ENCODE data around the gene SLX4IP. TPM values are rescaled to one million over a fixed set of nuclear protein-coding genes. Genes with fewer than 3 reads are reported as not detected.

SLX4IP gene
- total RNA-seq, 1 donor from 2014 or later: 8.6 TPM

DNA sequence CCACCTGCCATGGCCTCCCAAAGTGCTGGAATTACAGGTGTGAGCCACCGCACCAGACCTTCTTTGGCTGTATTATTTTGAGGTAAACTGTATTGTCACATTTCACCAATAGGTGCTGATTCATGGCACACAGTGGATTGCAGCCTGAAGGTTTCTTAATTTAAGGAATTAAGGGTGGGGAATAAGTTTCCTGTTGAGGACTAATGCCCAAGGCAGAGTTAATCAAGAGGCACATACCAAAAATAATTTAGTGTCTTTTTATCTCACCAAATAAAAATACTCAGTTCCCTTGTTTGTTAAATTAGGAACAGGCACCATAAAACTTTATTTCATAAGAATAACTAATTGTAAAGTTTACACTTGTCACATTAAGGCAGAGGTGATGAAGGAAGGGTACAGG is 103.7 kb downstream of the SLX4IP start:
- CTCF ChIA-PET: no interaction called here
- Mint-ChIP-seq H3K27me3 (no peaks in the 10 kb centered on the region), H3K4me1 (peaks cover 9% of the 10 kb centered on the region), H3K4me3 (no peak overlapping the region), H3K36me3 (ENCODE audit: low read depth) (peaks cover 2% of the 10 kb centered on the region), H3K9me3 (no peaks in the 10 kb centered on the region), H3K27ac (no peak overlapping the region)
- TF ChIP-seq, protein P1, sequence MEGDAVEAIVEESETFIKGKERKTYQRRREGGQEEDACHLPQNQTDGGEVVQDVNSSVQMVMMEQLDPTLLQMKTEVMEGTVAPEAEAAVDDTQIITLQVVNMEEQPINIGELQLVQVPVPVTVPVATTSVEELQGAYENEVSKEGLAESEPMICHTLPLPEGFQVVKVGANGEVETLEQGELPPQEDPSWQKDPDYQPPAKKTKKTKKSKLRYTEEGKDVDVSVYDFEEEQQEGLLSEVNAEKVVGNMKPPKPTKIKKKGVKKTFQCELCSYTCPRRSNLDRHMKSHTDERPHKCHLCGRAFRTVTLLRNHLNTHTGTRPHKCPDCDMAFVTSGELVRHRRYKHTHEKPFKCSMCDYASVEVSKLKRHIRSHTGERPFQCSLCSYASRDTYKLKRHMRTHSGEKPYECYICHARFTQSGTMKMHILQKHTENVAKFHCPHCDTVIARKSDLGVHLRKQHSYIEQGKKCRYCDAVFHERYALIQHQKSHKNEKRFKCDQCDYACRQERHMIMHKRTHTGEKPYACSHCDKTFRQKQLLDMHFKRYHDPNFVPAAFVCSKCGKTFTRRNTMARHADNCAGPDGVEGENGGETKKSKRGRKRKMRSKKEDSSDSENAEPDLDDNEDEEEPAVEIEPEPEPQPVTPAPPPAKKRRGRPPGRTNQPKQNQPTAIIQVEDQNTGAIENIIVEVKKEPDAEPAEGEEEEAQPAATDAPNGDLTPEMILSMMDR (IDR thresholded peaks at IDR 0.05): no peak
- no peak for DNase-seq
- POLR2A ChIA-PET: no interaction called here
- ATAC-seq (ENCODE audit: low read depth): no peak
- intact Hi-C loops (cut with micrococcal nuclease): no loop called here

DNA sequence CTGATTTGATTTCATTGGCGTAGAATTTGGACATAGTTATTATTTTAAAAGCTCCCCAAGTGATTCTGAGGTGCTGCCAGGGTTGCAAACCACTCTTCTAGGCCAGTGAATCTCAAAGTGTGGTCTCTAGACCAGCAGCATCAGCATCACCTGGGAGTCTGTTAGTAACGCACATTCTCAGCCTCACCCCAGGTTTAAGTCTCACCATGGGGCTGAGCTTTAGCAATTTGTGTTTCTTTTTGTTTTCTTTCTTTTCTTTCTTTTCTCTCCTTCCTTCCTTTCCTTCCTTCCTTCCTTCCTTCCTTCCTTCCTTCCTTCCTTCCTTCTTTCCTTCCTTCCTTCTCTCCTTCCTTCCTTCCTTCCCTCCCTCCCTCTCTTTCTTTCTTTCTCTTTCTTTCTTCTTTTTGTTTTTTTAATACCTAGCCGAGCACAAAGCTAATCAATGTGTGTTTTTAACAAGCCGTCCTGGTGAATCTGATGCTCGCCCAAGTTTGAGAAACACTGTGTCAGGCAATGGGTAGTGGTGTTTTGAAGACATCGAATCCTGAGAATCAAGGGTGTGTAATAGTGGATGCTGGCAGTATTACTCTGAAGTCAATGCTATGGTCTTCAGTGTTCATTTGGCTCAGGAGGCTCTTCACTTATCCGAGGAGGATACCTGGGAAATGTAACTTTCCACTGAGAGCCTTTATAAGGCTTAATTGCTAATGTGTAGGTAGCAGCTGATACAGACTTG is 104.9 kb downstream of the SLX4IP start:
- ATAC-seq (ENCODE audit: low read depth) (no peak), DNase-seq (no peak)
- Mint-ChIP-seq H3K9me3 (no peaks in the 10 kb centered on the region), H3K36me3 (ENCODE audit: low read depth) (no peaks in the 10 kb centered on the region), H3K27me3 (no peaks in the 10 kb centered on the region), H3K27ac (no peak overlapping the region), H3K4me3 (no peak overlapping the region), H3K4me1 (peaks cover 9% of the 10 kb centered on the region)
- ChIA-PET POLR2A (no interaction called here), CTCF (no interaction called here)
- intact Hi-C loops (cut with micrococcal nuclease): no loop called here
- TF ChIP-seq, protein P1 (IDR thresholded peaks at IDR 0.05): no peak

DNA sequence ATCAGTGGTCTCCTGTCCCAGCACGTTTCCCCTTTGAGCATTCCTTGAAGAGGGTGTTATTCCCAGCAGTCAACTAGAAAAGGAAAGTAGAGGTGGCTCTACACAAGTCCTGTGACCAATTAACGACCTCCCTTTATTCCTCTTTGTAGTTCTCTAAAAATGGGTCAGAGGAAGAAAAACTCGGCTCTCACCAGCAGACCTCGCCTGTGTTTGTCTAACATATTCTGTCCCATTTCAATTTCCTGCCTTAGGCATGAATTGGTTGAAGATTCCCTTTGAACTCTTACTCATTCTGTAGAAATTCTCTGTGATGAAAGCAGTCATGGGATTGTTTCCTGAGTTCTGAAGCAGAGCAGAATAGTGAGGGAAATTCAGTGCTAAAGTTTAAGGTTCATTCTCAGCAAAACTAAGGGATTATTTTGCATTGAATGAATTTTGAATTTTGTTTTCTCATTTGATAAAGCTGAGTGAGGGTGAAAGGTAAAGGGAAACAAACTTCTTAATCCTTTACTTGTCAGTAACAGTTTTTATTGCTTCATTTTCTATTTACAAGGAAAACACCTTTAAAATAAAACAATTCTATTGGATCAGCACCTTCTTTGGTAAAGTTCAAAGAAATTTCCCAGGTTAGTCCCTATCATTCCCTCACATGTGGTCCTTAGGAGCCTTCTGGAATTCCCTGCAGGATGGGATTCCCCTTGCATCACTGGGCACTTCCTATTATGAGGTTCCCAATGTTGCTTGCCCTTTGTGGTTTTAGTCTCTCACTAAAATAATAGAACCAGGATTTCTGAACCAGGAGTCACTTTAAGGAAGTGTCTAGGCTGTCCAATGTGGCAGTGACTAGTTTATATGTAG is 105.8 kb downstream of the SLX4IP start:
- Mint-ChIP-seq H3K36me3 (ENCODE audit: low read depth) (no peaks in the 10 kb centered on the region), H3K9me3 (no peaks in the 10 kb centered on the region), H3K27ac (no peak overlapping the region), H3K27me3 (no peaks in the 10 kb centered on the region), H3K4me3 (no peak overlapping the region), H3K4me1 (peaks cover 9% of the 10 kb centered on the region)
- ChIA-PET POLR2A (no interaction called here), CTCF (no interaction called here)
- intact Hi-C loops (cut with micrococcal nuclease): no loop called here
- TF ChIP-seq, protein P1 (IDR thresholded peaks at IDR 0.05): no peak
- DNase-seq: no peak
- ATAC-seq (ENCODE audit: low read depth): no peak

DNA sequence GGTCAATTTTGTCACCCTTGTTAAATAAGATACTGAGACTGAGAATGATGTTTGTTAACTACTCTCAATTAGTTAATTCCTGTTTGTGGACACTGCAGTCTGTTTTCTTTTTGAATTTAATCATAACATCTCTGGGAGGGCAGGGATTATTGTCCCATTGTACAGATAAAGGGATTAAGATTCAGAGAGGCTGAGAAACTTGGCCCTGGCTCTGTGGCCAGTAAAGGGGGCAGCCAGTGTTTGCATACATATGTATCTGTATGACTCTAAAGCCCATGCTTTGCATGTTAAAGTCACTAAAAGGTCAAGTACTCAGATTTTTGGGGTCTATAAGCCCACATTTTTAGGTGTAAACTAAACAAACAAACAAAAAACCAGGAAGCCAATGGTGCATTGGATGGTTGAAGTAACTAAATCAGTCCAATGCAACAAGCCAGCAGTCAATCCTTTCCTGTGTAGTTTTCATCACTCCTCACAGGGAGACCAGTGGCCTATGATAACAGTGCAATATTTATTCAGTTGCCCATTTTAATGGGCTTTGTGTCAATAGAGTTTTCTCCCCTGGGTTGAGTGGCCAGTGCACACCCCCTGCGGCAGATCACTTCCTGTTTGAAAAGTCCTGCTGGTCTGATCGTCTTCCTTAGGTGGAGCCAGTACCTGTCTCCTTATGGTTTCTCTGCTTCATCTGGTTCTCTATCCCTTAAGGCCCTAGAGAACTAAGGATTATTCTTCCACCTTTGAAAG is 106.7 kb downstream of the SLX4IP start:
- Mint-ChIP-seq H3K27me3 (no peaks in the 10 kb centered on the region), H3K4me1 (peaks cover 9% of the 10 kb centered on the region), H3K27ac (no peak overlapping the region), H3K4me3 (no peak overlapping the region), H3K36me3 (ENCODE audit: low read depth) (no peaks in the 10 kb centered on the region), H3K9me3 (no peaks in the 10 kb centered on the region)
- TF ChIP-seq, protein P1 (IDR thresholded peaks at IDR 0.05): no peak
- intact Hi-C loops (cut with micrococcal nuclease): no loop called here
- ChIA-PET POLR2A (no interaction called here), CTCF (no interaction called here)
- DNase-seq (no peak), ATAC-seq (ENCODE audit: low read depth) (no peak)

DNA sequence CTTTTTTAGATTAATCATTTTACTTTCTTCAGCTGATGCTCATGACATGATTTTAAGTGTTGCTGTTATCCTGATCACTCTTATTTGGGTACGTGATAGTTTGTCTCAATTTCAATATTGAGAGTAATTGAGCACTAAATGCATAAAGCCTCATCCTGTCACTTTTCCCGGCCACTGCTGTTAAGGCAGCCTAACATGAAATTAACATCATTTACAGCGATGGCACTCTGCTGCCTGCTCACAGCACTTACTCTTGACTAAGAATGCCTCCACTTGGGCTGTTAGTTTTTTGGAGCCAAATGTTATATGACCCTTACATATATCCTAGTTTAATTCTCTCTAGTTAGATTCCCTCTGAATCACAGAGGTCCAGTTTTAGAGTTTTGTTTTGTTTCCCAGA is 107.3 kb downstream of the SLX4IP start:
- no peaks in the 10 kb centered on the region for H3K36me3 Mint-ChIP-seq (ENCODE audit: low read depth)
- TF ChIP-seq, protein P1 (IDR thresholded peaks at IDR 0.05): no peak
- ATAC-seq (ENCODE audit: low read depth) (no peak), DNase-seq (no peak)
- intact Hi-C loops (cut with micrococcal nuclease): no loop called here
- peaks cover 9% of the 10 kb centered on the region for H3K4me1 Mint-ChIP-seq
- H3K4me3 Mint-ChIP-seq: no peak overlapping the region
- H3K27me3 Mint-ChIP-seq: no peaks in the 10 kb centered on the region
- no peaks in the 10 kb centered on the region for H3K9me3 Mint-ChIP-seq
- no peak overlapping the region for H3K27ac Mint-ChIP-seq
- CTCF ChIA-PET: no interaction called here
- POLR2A ChIA-PET: no interaction called here

Measured in activated B cell treated with CpG ODN at 0.5 μM for 24 hours (primary cell).